SU-DHL-6 (cell line): ENCODE results near the gene ACSF3.

ENCODE experiments used
- H2AFZ ChIP-seq: fragments of 200-600 bp; sonication (generic); 2 replicates; pipeline ENCODE4 v1.6.1; 2014; ENCODE audit warnings: low read depth, mild to moderate bottlenecking, moderate library complexity, mixed read lengths, antibody characterized with exemption, low read length; ENCODE audit not compliant: severe bottlenecking
- H3F3A ChIP-seq: fragments of 200-600 bp; shearing (Covaris generic); 2 replicates; pipeline ENCODE4 v1.6.0; 2016; ENCODE audit warnings: antibody characterized with exemption, mild to moderate bottlenecking; ENCODE audit not compliant: insufficient read depth
- H3K27ac ChIP-seq: fragments of 200-600 bp; sonication (generic); 2 replicates; pipeline ENCODE4 v1.5.1; 2016; ENCODE audit warnings: low read depth, mild to moderate bottlenecking, low read length, moderate library complexity, mixed read lengths
- H3K27me3 ChIP-seq: fragments of 200-600 bp; sonication (generic), shearing (Covaris generic); 2 replicates; pipeline ENCODE4 v1.6.0; 2014; ENCODE audit warnings: mild to moderate bottlenecking, low read length
- H3K36me3 ChIP-seq: fragments of 200-600 bp; sonication (generic); 2 replicates; pipeline ENCODE4 v1.6.1; 2014; ENCODE audit warnings: mild to moderate bottlenecking, low read length, mixed read lengths
- H3K4me2 ChIP-seq: fragments of 300-600, 200-600 bp; shearing (Covaris generic), sonication (generic); 2 replicates; pipeline ENCODE4 v1.6.0; 2014; ENCODE audit warnings: low read length, low read depth, mild to moderate bottlenecking; ENCODE audit not compliant: poor library complexity, severe bottlenecking
- H3K4me3 ChIP-seq: fragments of 200-600 bp; sonication (generic); 2 replicates; pipeline ENCODE4 v1.5.1; 2014; ENCODE audit warnings: antibody characterized with exemption, low read length, mild to moderate bottlenecking, mixed read lengths; ENCODE audit not compliant: insufficient read depth, poor library complexity, severe bottlenecking
- H3K79me2 ChIP-seq: fragments of 200-600 bp; sonication (generic); 2 replicates; pipeline ENCODE4 v1.6.1; 2014; ENCODE audit warnings: mild to moderate bottlenecking, low read length, moderate library complexity; ENCODE audit not compliant: insufficient read depth
- H3K9ac ChIP-seq: fragments of 200-600 bp; sonication (generic); 2 replicates; pipeline ENCODE4 v1.7.0; 2014; ENCODE audit warnings: mild to moderate bottlenecking, low read length
- H3K9me2 ChIP-seq: fragments of 200-600 bp; sonication (generic); replicated peaks from 2 replicates; pipeline ENCODE4 v1.6.1; 2014; ENCODE audit warnings: low read length; ENCODE audit not compliant: insufficient read depth
- H3K9me3 ChIP-seq: fragments of 200-600 bp; sonication (generic); 2 replicates; pipeline ENCODE4 v1.6.1; 2014; ENCODE audit warnings: low read length, mixed read lengths; ENCODE audit not compliant: insufficient read depth
- H4K20me1 ChIP-seq: fragments of 200-600 bp; sonication (generic); 2 replicates; pipeline ENCODE4 v1.6.1; 2014; ENCODE audit warnings: low read depth, mild to moderate bottlenecking, antibody characterized with exemption, low read length, moderate library complexity, mixed read lengths
- CTCF ChIP-seq: fragments of 200-600 bp; sonication (generic); IDR thresholded peaks from one replicate; pipeline ENCODE4 v1.5.1; 2017; ENCODE audit warnings: antibody characterized with exemption, mild to moderate bottlenecking, low read length, moderate library complexity; ENCODE audit not compliant: insufficient read depth, poor library complexity, severe bottlenecking
- EZH2phosphoT487 ChIP-seq: fragments of 200-600 bp; sonication (generic), shearing (Covaris generic); conservative IDR thresholded peaks from 2 replicates; pipeline ENCODE4 v1.6.1; 2018; ENCODE audit warnings: mild to moderate bottlenecking, antibody characterized with exemption, low read length, moderate library complexity, mixed read lengths

ACSF3 gene

DNA sequence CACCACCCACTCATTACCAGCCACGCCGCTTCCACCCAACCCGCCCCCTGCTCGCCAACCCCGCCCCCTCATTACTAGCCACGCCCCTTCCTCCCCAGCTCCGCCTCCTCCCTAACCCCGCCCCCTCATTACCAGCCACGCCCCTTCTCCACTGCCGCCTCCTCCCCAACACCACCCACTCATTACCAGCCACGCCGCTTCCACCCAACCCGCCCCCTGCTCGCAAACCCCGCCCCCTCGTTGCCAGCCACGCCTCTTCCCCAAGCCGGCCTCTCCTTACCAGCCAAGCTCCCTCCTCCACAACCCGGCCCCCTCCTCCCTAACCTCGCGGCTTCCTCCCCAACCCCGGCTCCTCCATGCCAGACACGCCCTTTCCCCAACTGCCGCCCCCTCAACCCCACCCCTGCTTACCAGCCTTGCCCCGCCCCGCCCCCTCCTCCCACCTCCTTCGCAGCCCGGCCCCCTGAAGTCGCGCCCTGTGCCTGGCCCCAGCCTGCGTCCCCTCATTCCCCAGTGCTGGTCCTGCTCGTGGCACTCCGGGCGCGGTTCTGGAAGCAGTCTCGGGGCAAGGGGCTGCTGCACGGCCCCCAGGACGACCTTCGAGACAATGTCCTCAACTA is 99.4 kb downstream of the ACSF3 start:
- H2AFZ ChIP-seq = no peak overlapping the region
- 0 out of 2 replicates have a peak, but pooled peaks cover 3% of the 10 kb centered on the region for H3F3A ChIP-seq
- no peaks in the 10 kb centered on the region for H3K36me3 ChIP-seq
- no peak overlapping the region for H3K9ac ChIP-seq
- no peaks in the 10 kb centered on the region for H3K79me2 ChIP-seq
- H3K27me3 ChIP-seq = no peaks in the 10 kb centered on the region
- no peak overlapping the region for H3K27ac ChIP-seq
- no peaks in the 10 kb centered on the region for H3K9me3 ChIP-seq
- no peak overlapping the region for H3K4me2 ChIP-seq
- H3K9me2 ChIP-seq = no peaks in the 10 kb centered on the region
- no peak overlapping the region for H3K4me3 ChIP-seq
- H4K20me1 ChIP-seq = no peaks in the 10 kb centered on the region
- TF ChIP-seq EZH2phosphoT487 (no peak), CTCF (no peak)

GRCh38 chr16:89193576-89194293 is 100.1 kb downstream of the ACSF3 start:
- Histone ChIP-seq H4K20me1 (no peaks in the 10 kb centered on the region), H3K4me3 (no peak overlapping the region), H3F3A (0 out of 2 replicates have a peak, but pooled peaks cover 3% of the 10 kb centered on the region), H3K79me2 (no peaks in the 10 kb centered on the region), H3K36me3 (no peaks in the 10 kb centered on the region), H3K27ac (no peak overlapping the region), H3K4me2 (no peak overlapping the region), H3K27me3 (no peaks in the 10 kb centered on the region), H3K9me3 (no peaks in the 10 kb centered on the region), H3K9me2 (no peaks in the 10 kb centered on the region), H3K9ac (no peak overlapping the region), H2AFZ (no peak overlapping the region)
- no peak for TF ChIP-seq CTCF
- TF ChIP-seq EZH2phosphoT487 = no peak

DNA sequence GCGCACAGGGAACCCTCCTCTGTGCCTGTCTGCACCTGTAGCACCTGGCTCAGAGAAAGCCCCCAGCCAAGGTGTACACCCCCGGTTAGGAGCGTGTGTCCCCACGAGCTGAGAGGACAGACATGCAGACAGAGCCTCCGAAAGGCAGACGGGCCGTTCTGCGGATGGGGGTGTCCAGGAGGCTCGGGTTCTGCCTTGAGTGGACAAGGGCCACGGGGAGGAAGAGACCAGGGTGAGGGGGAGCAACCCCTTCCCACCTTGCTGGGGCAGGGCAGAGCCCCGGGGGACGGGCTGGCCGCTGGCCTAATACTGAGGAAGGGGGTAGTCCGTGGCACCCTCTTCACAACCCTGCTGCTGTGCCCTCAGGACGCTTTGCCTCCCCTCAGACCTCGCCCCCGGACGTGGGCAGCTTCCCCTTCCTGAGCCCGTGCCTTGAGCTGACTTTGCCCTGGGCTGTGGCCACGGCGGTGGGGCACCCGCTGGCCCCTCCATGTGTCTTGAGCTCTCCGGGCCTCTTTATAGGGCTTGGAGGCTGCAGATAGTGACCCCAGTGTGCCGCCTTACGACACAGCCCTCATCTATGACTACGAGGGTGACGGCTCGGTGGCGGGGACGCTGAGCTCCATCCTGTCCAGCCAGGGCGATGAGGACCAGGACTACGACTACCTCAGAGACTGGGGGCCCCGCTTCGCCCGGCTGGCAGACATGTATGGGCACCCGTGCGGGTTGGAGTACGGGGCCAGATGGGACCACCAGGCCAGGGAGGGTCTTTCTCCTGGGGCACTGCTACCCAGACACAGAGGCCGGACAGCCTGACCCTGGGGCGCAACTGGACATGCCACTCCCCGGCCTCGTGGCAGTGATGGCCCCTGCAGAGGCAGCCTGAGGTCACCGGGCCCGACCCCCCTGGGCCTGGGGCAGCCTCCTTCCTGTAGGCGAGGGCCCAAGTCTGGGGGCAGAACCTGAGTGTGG is 101.0 kb downstream of the ACSF3 start:
- TF ChIP-seq CTCF (no peak), EZH2phosphoT487 (no peak)
- H2AFZ ChIP-seq = no peak overlapping the region
- no peaks in the 10 kb centered on the region for H3K36me3 ChIP-seq
- no peaks in the 10 kb centered on the region for H4K20me1 ChIP-seq
- no peak overlapping the region for H3K4me3 ChIP-seq
- H3K9me3 ChIP-seq = no peaks in the 10 kb centered on the region
- no peaks in the 10 kb centered on the region for H3K79me2 ChIP-seq
- H3K27me3 ChIP-seq = no peaks in the 10 kb centered on the region
- H3K4me2 ChIP-seq = no peak overlapping the region
- no peaks in the 10 kb centered on the region for H3K9me2 ChIP-seq
- H3F3A ChIP-seq = 0 out of 2 replicates have a peak, but pooled peaks cover 3% of the 10 kb centered on the region
- no peak overlapping the region for H3K27ac ChIP-seq
- H3K9ac ChIP-seq = no peak overlapping the region
